ENCODE data around the gene GPR173.

DNA sequence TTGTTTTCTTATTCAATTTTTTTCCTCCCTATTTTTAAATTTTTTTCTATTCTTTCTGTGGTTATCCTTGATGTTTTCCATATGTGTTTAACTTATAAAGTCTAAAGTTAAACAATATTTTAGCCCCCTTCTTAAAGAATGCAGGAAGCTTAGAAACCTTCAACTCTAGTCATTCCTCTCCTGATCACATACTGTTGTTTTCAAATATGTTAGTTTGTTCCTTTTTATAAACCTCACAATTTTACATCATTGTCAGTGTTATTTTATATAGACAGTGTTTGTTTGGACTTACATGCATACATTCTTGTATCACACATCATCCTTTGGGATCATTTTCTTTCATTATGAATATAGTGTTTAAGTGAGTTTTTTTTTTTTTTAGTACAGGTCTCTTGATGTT lies 76.9 kb downstream of the GPR173 start:
- TF ChIP-seq, protein P1, sequence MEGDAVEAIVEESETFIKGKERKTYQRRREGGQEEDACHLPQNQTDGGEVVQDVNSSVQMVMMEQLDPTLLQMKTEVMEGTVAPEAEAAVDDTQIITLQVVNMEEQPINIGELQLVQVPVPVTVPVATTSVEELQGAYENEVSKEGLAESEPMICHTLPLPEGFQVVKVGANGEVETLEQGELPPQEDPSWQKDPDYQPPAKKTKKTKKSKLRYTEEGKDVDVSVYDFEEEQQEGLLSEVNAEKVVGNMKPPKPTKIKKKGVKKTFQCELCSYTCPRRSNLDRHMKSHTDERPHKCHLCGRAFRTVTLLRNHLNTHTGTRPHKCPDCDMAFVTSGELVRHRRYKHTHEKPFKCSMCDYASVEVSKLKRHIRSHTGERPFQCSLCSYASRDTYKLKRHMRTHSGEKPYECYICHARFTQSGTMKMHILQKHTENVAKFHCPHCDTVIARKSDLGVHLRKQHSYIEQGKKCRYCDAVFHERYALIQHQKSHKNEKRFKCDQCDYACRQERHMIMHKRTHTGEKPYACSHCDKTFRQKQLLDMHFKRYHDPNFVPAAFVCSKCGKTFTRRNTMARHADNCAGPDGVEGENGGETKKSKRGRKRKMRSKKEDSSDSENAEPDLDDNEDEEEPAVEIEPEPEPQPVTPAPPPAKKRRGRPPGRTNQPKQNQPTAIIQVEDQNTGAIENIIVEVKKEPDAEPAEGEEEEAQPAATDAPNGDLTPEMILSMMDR (conservative IDR thresholded peaks at IDR 0.05; ENCODE audit: low read depth in 2 of 2): no peak
- no peak for TF ChIP-seq EZH2 (IDR thresholded peaks at IDR 0.05; ENCODE audit: low read depth, unreplicated experiment)
- TF ChIP-seq, protein P2, sequence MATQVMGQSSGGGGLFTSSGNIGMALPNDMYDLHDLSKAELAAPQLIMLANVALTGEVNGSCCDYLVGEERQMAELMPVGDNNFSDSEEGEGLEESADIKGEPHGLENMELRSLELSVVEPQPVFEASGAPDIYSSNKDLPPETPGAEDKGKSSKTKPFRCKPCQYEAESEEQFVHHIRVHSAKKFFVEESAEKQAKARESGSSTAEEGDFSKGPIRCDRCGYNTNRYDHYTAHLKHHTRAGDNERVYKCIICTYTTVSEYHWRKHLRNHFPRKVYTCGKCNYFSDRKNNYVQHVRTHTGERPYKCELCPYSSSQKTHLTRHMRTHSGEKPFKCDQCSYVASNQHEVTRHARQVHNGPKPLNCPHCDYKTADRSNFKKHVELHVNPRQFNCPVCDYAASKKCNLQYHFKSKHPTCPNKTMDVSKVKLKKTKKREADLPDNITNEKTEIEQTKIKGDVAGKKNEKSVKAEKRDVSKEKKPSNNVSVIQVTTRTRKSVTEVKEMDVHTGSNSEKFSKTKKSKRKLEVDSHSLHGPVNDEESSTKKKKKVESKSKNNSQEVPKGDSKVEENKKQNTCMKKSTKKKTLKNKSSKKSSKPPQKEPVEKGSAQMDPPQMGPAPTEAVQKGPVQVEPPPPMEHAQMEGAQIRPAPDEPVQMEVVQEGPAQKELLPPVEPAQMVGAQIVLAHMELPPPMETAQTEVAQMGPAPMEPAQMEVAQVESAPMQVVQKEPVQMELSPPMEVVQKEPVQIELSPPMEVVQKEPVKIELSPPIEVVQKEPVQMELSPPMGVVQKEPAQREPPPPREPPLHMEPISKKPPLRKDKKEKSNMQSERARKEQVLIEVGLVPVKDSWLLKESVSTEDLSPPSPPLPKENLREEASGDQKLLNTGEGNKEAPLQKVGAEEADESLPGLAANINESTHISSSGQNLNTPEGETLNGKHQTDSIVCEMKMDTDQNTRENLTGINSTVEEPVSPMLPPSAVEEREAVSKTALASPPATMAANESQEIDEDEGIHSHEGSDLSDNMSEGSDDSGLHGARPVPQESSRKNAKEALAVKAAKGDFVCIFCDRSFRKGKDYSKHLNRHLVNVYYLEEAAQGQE (IDR thresholded peaks at IDR 0.05; ENCODE audit: unreplicated experiment): no peak
- TF ChIP-seq CREB1 (CRISPR knock-in tag; IDR thresholded peaks at IDR 0.05; ENCODE audit: low read depth): no peak
- TF ChIP-seq POLR2AphosphoS5 (IDR thresholded peaks at IDR 0.05; ENCODE audit: low read depth): no peak
- no peak for TF ChIP-seq EZH2phosphoT487 (IDR thresholded peaks at IDR 0.05; ENCODE audit: unreplicated experiment)
